GM12891 (cell line): Measurements from ENCODE around the gene LEFTY1.

Experiments
- DNase-seq: peaks from one replicate; pipeline ENCODE4 v3.0.0; 2011; ENCODE audit warnings: low spot score; ENCODE audit not compliant: insufficient read length
- FAIRE-seq: peaks from 2 replicates; lab custom pipeline; 2011; peaks lifted over from hg19 to GRCh38; lab: Jason Lieb, UNC
- PAX5 ChIP-seq: IDR thresholded peaks from 2 replicates; pipeline ENCODE4 v1.6.1; 2011; ENCODE audit warnings: low read length, moderate library complexity, mild to moderate bottlenecking; ENCODE audit not compliant: insufficient read depth, severe bottlenecking
- POLR2A ChIP-seq: IDR thresholded peaks from 2 replicates; pipeline ENCODE4 v1.6.1; 2011; ENCODE audit warnings: low read depth, low read length, control low read depth
- POLR2AphosphoS5 ChIP-seq: IDR thresholded peaks from 2 replicates; pipeline ENCODE4 v1.6.1; 2011; ENCODE audit warnings: low read depth, low read length, control low read depth
- POU2F2 ChIP-seq: IDR thresholded peaks from 2 replicates; pipeline ENCODE4 v1.6.1; 2011; ENCODE audit warnings: low read depth, mild to moderate bottlenecking, control low read depth, low read length, moderate library complexity
- SPI1 ChIP-seq: IDR thresholded peaks from 2 replicates; pipeline ENCODE4 v1.6.1; 2011; ENCODE audit warnings: low read depth, low read length, control low read depth
- TAF1 ChIP-seq: IDR thresholded peaks from 2 replicates; pipeline ENCODE4 v1.6.1; 2011; ENCODE audit warnings: low read depth, low read length, control low read depth

The LEFTY1 gene

DNA sequence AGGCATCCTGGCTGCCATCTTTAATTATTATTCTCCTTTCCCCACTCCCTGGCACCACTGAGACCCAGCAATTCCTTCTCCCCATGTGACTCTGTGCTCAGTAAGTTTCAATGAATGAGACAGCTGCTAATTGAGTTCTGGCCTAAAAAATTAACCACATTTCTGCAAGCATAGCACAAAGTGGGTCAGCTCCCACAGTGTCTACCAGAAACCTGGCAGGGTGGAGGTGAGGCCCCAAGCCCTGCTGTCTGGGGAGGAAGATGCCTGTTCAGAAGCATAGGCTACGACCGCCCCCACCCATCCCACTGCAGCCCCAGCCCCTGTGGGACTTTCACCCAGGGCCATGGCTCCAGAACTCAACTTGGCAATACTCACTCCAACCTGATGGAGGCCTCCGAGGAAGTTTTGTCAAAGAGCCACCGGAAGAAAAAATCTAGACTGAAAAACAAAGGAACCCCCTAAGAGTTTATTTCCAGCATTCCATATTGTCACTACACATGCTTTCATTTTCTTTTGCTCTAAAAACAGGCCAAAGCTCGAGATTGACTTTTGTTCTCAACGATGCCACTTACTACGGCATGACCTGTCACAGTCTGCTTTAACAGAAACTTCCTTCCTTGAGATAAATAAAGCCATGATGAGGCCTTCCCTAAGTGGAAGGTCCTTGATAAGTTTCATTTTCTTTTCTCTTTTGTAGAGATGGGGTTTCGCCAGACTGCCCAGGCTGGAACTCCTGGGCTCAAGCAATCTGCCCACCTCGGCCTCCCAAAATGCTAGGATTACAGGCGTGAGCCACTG lies 33.2 kb downstream of the LEFTY1 start:
- FAIRE-seq: no peak
- no peak for TF ChIP-seq PAX5
- no peak for TF ChIP-seq POLR2A
- TF ChIP-seq SPI1: no peak
- no peak for TF ChIP-seq POU2F2
- TF ChIP-seq POLR2AphosphoS5: no peak
- TF ChIP-seq TAF1: no peak
- no peak for DNase-seq

DNA sequence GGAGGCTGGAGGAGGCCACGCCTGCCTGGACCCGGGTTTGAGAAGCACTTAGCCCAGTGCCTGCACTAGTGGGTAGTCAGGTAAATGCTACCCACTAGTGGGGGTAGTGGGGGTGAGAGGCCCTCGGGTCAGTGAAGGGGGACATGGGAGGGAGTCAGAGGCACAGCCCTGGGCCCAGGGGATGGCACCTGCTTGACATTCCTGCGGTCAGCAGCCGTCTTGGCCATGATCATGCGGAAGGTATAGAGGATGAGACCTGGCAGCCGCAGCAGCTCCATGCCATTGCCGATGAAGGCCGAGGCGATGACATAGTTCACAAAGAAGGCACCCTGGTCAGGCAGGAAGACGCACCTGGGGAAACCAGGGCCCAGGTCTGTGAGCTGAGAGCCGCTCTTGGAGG lies 35.5 kb downstream of the LEFTY1 start:
- no peak for FAIRE-seq
- no peak for TF ChIP-seq SPI1
- TF ChIP-seq POU2F2: no peak
- no peak for TF ChIP-seq TAF1
- no peak for TF ChIP-seq POLR2A
- TF ChIP-seq POLR2AphosphoS5: no peak
- TF ChIP-seq PAX5: no peak
- no peak for DNase-seq

DNA sequence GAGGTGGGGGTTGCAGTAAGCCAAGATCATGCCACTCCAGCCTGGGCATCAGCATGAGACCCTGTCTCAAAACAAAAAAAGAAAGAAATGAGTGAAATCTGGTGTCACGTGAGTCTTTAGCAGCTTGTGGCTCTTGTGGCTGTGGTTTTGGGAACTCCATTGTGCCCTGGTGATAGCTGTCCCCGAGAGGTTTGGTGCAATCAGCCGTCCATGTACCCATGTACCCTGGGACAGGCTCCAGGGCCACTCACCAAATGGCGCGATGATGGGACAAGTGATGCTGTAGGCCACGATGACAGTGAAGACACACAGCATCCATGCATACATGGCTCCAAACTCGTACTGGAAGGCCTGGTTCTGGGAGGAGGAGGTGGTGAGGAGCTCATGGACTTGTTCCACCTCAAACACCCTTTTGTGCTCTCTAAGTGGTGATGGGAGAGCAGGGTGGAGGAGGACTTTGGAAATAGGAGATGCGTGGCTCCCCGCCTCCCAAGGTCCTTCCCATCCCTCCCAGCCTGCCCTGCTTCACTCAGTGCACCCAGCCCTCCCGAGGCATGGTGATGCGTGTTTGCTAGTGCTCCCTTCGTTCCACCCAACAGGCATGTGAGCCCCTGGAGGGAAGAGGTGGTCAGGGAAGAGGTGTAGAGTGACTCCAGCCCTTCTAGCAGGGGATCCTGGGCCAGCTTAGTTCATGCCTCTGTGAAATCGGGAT lies 36.4 kb downstream of the LEFTY1 start:
- DNase-seq (no peak), FAIRE-seq (no peak)
- TF ChIP-seq POLR2AphosphoS5 (no peak), POU2F2 (no peak), PAX5 (no peak), TAF1 (no peak), POLR2A (no peak), SPI1 (no peak)

DNA sequence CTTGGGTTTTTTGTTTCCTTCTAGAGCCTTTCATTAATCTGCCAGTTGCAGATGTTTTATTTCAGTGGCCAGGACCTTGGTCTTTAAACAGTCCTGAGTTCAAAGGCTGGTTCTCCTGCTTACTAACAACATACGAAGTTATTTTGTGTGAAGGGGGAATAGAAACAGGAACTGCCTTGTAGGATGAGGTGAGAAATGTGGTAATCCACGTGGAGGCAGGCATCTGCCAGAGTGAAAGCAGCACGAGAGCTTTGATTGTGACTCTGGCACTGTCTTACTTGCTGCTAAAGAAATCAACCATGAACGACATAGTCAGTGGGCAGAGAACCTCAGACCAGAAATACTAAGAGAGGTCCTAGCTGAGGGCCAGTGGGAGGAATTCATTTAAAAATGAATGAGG lies 37.1 kb downstream of the LEFTY1 start:
- FAIRE-seq: peak; percentile 83
- peak; percentile 47 for DNase-seq
- TF ChIP-seq SPI1 (peak; percentile 92), PAX5 (no peak)

DNA sequence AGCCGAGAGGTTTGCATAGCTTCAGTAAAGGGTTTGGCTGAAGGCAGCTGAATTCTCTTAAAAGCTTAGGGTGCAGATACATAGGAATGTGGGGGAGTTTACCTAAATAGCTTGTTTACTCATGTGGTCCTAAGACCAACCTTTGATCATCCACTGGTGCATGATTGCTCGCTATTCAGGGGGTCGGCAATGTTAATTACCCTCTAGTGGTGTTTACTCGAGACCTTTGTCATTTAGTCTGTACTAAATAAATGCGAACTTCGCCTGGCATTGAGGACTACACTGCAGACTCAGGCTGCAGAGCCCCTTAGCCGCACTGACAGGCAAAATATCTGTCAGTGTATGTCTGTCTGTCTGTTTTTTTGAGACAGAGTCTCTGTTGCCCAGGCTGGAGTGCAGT lies 38.6 kb downstream of the LEFTY1 start:
- TF ChIP-seq POLR2AphosphoS5: no peak
- TF ChIP-seq TAF1: no peak
- TF ChIP-seq POLR2A: no peak
- TF ChIP-seq SPI1: no peak
- no peak for TF ChIP-seq POU2F2
- no peak for TF ChIP-seq PAX5
- DNase-seq (no peak), FAIRE-seq (no peak)

DNA sequence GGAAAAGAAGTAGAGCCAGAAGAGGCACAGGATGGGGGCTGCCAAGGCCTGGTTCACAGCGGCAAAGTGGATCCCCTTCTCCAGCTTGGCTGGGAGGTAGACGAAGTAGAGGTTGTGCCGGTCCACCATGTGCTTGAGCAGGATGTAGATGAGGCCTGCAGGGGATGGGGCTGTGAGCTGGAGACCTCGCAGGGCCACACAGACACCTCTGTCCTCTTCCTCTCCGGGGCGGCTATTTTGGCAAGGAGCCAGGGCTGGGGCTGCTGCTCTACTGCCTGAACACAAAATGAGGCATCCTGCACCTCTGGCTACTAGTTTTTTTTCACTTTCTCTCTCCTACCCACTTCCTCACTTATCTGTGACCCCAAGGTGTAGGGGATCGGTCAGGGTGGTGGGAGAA lies 39.0 kb downstream of the LEFTY1 start:
- TF ChIP-seq POLR2AphosphoS5: no peak
- TF ChIP-seq POLR2A: no peak
- TF ChIP-seq TAF1: no peak
- no peak for TF ChIP-seq PAX5
- TF ChIP-seq SPI1: no peak; the same call in 1 of the 2 replicates
- no peak for TF ChIP-seq POU2F2
- FAIRE-seq (no peak), DNase-seq (no peak)

DNA sequence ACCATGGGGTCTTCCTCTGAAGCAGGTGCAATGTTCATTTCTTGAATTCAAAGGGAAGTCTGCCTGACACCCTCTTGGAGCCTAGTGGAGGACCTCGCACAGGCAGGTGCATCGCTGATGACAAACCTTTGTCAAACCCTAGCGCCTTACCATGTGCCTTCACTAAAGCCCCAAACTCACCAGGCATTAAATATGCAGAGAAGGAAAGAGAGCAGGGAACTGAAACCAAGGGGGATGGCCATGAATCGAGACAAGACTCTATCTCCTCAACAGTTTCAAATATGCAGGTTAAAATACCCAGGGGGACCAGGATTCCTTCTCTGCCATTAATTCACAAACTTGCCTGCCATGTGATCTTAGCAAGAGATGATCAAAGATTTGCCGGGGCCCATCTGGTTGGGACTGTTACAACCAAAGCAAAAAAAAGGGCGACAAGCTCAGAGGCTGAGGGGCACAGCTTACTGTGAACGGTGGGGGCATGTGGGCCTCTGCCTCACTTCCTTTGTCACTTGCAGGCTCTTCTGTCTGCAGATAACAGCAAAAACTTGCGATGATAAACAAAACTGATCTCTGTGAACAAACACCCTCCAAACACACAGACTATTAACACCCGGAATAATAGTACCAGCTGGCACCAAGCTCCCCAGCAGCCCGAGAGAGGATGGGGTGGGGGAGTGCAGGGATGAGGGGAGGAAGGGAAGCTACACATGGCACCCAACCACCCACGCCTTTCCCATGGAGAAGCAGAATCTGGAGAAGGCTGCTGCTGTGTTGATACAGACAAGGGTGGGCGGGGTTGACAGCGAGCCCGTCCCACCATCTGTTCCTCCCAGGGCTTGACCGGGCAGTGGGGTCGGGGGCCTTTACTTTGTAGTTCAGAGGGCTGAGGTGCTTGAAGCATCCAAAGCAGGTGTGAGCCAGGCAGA lies 40.7 kb downstream of the LEFTY1 start:
- TF ChIP-seq POU2F2: peak; percentile 90
- TF ChIP-seq POLR2AphosphoS5: no peak
- TF ChIP-seq SPI1: peak; percentile 98
- FAIRE-seq (peak; percentile 87), DNase-seq (peak; percentile 43)

DNA sequence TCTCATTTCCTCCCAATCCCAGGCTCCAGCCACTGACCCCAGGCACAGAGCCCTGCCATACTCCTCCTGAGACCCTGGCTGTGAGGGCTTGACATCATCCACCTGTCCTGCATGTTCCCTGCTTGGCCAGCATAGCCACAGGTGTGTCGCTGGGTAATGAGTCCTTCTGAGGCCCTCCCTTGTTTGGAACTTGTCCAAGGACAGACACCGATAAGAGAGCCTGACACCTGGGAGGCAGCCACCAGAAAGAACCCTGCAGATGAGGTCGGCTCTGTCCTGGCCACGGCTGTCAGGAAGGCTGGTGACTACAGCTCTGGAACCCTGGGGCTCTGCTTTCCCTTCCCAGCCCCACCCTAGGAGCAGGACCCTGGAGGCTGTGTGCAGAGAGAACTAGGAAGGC lies 41.3 kb downstream of the LEFTY1 start:
- no peak for TF ChIP-seq POU2F2
- no peak for TF ChIP-seq SPI1
- DNase-seq (no peak), FAIRE-seq (no peak)

DNA sequence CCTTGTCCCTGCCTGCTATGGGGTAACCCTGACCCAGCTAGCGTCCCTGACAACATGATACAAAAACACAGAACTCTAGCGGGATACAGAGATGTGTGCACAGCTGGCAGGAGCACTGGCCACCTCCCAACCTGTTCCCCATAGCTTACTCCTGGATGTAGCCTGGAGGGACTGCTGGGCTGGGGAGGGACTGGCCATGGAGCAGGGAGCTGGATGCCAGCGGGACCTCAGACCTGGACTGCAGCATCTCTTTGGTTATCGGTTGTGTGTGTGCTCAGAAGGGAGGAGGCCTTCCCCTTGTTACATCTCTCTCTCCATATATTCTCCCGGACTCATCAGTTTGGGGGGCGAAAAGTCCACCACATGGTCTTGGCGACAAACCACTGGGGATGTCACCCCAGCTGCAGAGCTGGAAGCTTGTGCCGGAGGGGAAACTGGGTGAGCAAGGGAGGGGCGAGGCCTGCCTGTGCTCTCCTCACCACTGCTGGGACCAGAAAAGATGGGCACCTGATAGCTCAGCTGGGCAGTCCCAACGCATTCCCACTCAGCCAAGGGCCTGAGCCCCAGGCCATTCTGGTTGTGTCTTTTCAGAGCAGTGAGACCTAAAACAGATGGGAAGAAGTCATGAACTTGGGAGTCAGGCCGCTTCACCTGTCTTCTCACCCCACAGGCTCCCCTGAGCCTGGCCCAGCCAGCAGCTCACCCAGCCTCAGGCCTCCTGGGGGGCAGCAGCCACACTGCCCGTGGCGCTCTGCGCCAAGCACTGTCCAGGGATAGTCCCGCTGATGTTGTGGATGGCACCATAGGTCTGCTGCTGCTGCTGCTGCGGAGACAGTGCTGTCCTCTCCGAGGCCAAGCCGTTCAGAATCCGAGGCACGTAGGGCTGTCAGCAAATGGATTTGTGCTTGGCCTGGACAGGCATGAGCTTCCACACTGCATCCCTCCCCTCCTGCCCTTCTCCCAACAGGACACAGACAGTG lies 42.3 kb downstream of the LEFTY1 start:
- TF ChIP-seq SPI1 (no peak), TAF1 (no peak), PAX5 (no peak), POLR2AphosphoS5 (no peak), POU2F2 (no peak), POLR2A (no peak)
- DNase-seq (no peak), FAIRE-seq (no peak)
